Measurements from ENCODE around the gene RBM38. TPM values are rescaled to one million over a fixed set of nuclear protein-coding genes. Genes with fewer than 3 reads are reported as not detected.

Gene RBM38
- total RNA-seq, 4 donors from 2014 or later, result 3.7 to 9.1 (median 6.3) TPM

DNA sequence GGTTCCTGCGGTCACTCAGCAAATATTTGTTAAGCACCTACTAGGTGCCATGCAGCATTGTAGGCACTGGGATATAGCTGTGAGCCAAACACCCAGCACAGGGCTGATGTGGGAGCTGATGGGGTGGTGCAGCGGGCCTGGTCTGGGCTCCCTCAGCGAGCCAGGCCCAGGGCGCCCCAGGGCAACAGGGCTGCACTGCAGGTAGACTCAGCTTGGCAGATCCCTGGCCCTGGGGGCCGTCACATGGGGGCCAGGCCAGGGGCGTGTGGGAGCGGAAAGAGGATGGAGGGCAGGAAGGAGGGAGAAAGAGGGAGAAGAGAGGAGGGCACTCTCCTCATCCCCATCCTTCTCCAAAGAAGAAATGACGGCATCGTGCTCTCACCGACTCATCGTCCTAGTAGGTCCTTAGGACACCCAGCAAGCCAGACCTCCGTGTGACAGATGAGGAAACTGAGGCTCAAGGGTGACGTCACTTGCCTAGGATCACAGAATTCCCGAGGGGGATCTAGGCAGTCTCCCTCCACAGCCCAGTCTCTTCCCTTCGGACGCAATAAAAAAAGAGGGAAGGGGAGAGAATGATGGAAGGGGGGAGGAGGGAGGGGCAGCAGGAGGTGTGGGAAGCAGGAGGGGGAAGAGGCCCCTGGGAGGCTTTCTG is 53.3 kb downstream of the RBM38 start:
- TF ChIP-seq CTCF (IDR thresholded peaks at IDR 0.05; ENCODE audit: low read depth), result no peak

GRCh38 chr20:57445298-57445697 is 54.1 kb downstream of the RBM38 start:
- TF ChIP-seq CTCF (IDR thresholded peaks at IDR 0.05; ENCODE audit: low read depth), result no peak

GRCh38 chr20:57445774-57446173 is 54.6 kb downstream of the RBM38 start:
- no peak for TF ChIP-seq CTCF (IDR thresholded peaks at IDR 0.05; ENCODE audit: low read depth)

- no peak for TF ChIP-seq CTCF (IDR thresholded peaks at IDR 0.05; ENCODE audit: low read depth)
Measured at GRCh38 chr20:57448764-57449354, 57.7 kb downstream of the RBM38 start.

DNA sequence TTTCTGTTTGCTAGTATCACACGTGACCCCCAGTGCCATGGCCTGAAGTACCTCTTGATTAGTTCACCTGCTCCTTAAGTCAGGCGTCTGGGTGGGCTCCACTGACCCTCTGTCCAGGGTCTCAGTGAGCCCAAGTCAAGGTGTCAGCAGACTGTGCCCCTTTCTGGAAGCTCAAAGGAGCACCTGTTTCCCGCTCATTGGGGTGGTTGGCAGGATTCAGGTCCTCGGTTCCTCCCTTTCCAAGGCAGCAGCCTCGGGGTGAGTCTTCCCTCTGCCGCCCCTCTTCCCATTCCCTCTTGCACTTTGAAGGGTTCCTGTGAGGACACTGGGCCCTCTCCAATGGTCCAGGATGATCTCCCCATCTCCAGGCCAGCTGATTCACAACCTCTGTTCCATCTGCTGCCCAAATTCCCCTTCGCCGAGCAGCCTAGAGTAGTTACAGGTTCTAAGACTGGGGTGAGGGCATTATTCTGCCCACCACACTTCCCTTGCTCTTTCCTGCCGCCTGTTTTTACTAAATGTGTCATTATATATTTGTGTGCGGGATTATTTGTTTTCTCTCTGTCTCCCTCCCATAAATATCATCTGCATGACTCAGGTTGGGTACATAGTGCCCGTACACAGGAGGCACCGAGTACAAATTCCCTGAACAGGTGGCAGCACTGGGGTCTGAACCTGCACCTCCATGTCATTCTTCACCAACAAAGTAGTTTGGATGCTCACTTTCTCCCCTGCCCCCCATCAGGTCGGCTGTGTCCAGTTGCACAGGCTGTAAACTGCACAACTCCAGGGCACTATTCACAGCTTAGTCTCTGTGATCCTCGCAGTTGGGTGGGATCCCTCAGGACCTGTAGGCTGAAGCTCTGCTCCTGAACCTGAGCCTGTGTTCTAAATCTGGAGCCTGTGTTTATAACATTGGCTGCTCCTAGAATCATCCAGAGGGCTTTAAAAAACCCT is 58.5 kb downstream of the RBM38 start:
- TF ChIP-seq CTCF (IDR thresholded peaks at IDR 0.05; ENCODE audit: low read depth), result no peak

DNA sequence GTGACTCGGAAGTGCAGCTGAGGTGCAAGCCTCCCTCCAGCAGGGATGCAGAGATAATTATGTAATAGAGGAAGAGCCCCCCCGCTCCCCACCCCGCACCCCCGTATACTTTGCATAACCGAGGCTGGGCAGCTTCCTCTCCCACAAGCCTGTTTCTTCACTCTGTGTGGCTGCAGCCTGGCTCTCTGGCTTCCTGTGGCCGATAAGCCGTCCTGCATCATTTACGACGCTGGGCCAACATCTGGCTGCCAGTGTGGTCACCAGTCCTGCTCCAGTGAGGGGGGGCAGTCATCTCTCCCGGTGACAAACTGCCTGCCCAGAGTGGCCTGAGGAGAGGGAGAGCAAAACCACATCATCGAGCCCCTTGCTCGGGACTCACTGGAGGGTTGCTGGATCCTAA is 59.2 kb downstream of the RBM38 start:
- no peak for TF ChIP-seq CTCF (IDR thresholded peaks at IDR 0.05; ENCODE audit: low read depth)

DNA sequence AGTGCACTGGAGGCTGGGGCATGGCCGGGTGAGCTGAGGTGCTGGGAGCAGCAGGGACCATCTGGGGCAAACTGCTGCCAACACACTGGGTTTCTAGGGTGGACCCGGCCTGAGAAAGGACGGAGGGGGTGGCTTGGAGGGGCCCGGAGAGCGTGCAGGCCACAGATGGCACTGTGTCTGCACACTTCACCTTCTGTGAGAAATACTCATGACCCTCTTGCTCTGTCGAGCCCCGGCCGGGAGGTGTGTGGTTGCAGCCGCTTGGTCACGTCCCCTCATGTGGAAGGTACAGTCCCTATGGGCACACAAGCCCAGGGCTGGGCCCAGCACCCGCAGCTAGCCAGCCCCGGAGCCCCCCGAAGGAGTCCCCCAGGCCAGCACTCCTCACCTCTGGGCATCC is 59.7 kb downstream of the RBM38 start:
- no peak for TF ChIP-seq CTCF (IDR thresholded peaks at IDR 0.05; ENCODE audit: low read depth)
